Endothelial cell of umbilical vein (primary cell): ENCODE measurements around the gene PDGFRB.

Experiments
- EZH2 ChIP-seq: IDR thresholded peaks from 2 replicates; pipeline ENCODE4 v1.6.1; 2012; ENCODE audit warnings: borderline replicate concordance, low read depth, mild to moderate bottlenecking, moderate library complexity, low read length, inconsistent platforms; ENCODE audit not compliant: severe bottlenecking
- JUN ChIP-seq: IDR thresholded peaks from 2 replicates; pipeline ENCODE4 v1.6.1; 2011; ENCODE audit warnings: borderline replicate concordance, low read depth; ENCODE audit not compliant: insufficient read length, insufficient read depth
- MYC ChIP-seq: IDR thresholded peaks from one replicate; pipeline ENCODE4 v1.6.1; 2011; ENCODE audit warnings: mild to moderate bottlenecking, low read depth, low read length
- POLR2AphosphoS5 ChIP-seq: IDR thresholded peaks from 2 replicates; pipeline ENCODE4 v1.6.1; 2012; ENCODE audit warnings: low read depth, mild to moderate bottlenecking, control low read depth, low read length, moderate library complexity; ENCODE audit not compliant: insufficient read depth
- TF ChIP-seq, protein P1 (sequence below), 2 donors: IDR thresholded peaks; 1 replicate in 1 of 2; 2 replicates in 1 of 2; pipeline ENCODE4 v1.5.1; 2011; ENCODE audit warnings: low read length in 2 of 2, mild to moderate bottlenecking in 2 of 2, moderate library complexity in 2 of 2, control low read depth in 1 of 2, inconsistent platforms in 1 of 2, low read depth in 1 of 2; ENCODE audit not compliant: insufficient read depth in 1 of 2; ENCODE audit errors: extremely low read depth in 1 of 2

GRCh38 chr5:150189326-150189725, 33.7 kb upstream of the PDGFRB start:
- TF ChIP-seq, protein P1, sequence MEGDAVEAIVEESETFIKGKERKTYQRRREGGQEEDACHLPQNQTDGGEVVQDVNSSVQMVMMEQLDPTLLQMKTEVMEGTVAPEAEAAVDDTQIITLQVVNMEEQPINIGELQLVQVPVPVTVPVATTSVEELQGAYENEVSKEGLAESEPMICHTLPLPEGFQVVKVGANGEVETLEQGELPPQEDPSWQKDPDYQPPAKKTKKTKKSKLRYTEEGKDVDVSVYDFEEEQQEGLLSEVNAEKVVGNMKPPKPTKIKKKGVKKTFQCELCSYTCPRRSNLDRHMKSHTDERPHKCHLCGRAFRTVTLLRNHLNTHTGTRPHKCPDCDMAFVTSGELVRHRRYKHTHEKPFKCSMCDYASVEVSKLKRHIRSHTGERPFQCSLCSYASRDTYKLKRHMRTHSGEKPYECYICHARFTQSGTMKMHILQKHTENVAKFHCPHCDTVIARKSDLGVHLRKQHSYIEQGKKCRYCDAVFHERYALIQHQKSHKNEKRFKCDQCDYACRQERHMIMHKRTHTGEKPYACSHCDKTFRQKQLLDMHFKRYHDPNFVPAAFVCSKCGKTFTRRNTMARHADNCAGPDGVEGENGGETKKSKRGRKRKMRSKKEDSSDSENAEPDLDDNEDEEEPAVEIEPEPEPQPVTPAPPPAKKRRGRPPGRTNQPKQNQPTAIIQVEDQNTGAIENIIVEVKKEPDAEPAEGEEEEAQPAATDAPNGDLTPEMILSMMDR (IDR thresholded peaks at IDR 0.05; ENCODE audit: extremely low read depth in 1 of 2, insufficient read depth in 1 of 2, low read depth in 1 of 2, low read length in 2 of 2): no peak
- TF ChIP-seq POLR2AphosphoS5 (no peak), MYC (no peak), JUN (no peak), EZH2 (no peak)
